8988T (cell line): ENCODE measurements around the gene TICAM2.
A peak's percentile ranks its signal among the peaks of the same experiment; 100 is the strongest.

ENCODE experiments used
- DNase-seq: peaks from one replicate; pipeline ENCODE4 v3.0.0; 2011

The TICAM2 gene

GRCh38 chr5:115561176-115561575 lies 41.1 kb downstream of the TICAM2 start:
- no peak for DNase-seq

GRCh38 chr5:115559524-115559923 lies 42.8 kb downstream of the TICAM2 start:
- no peak for DNase-seq

GRCh38 chr5:115558388-115558956 lies 43.8 kb downstream of the TICAM2 start:
- no peak for DNase-seq

GRCh38 chr5:115557667-115558387 lies 44.5 kb downstream of the TICAM2 start:
- DNase-seq: no peak

- no peak for DNase-seq
Measured at GRCh38 chr5:115556276-115556675, 46.0 kb downstream of the TICAM2 start.

GRCh38 chr5:115555084-115555633 lies 47.1 kb downstream of the TICAM2 start:
- no peak for DNase-seq

- DNase-seq: no peak
Measured at GRCh38 chr5:115553082-115553481, 49.2 kb downstream of the TICAM2 start.

GRCh38 chr5:115551415-115551814 lies 50.9 kb downstream of the TICAM2 start:
- no peak for DNase-seq

- DNase-seq: peak; percentile 28
Measured at GRCh38 chr5:115549154-115549553, 53.1 kb downstream of the TICAM2 start.

- DNase-seq: no peak
Measured at GRCh38 chr5:115548683-115549082, 53.6 kb downstream of the TICAM2 start.

- DNase-seq: no peak
Measured at GRCh38 chr5:115545351-115545882, 56.9 kb downstream of the TICAM2 start.

- peak; percentile 87 for DNase-seq
Measured at GRCh38 chr5:115544436-115545350, 57.6 kb downstream of the TICAM2 start, which contains the start of gene FEM1C. Gene FEM1C (minus strand): TSS chr5:115544775. CDS start chr5:115543493, 1,282 bp downstream.

- no peak for DNase-seq
Measured at GRCh38 chr5:115544043-115544435, 58.2 kb downstream of the TICAM2 start.

GRCh38 chr5:115543365-115544042 lies 58.8 kb downstream of the TICAM2 start:
- no peak for DNase-seq

GRCh38 chr5:115542651-115543364 lies 59.5 kb downstream of the TICAM2 start:
- DNase-seq: no peak

GRCh38 chr5:115542086-115542485 lies 60.2 kb downstream of the TICAM2 start:
- no peak for DNase-seq

GRCh38 chr5:115541611-115542010 lies 60.7 kb downstream of the TICAM2 start:
- no peak for DNase-seq

GRCh38 chr5:115535479-115536035 lies 66.7 kb downstream of the TICAM2 start:
- no peak for DNase-seq

- DNase-seq: no peak
Measured at GRCh38 chr5:115532517-115532916, 69.8 kb downstream of the TICAM2 start.

GRCh38 chr5:115531787-115532367 lies 70.4 kb downstream of the TICAM2 start:
- no peak for DNase-seq

- DNase-seq: no peak
Measured at GRCh38 chr5:115531380-115531779, 70.9 kb downstream of the TICAM2 start.
